ENCODE measurements around the gene EXOC3.
"Not testable (repeated sequence)": the region's sequence is repeated elsewhere in the genome, so short reads cannot be mapped to it uniquely, and the experiment has no call there.

Gene EXOC3

GRCh38 chr5:407801-408268 lies 35.1 kb upstream of the EXOC3 start:
- no peak for DNase-seq

- no peak for DNase-seq
Observed at GRCh38 chr5:410911-411517, 32.0 kb upstream of the EXOC3 start.

- no peak for DNase-seq
Observed at GRCh38 chr5:411728-412127, 31.2 kb upstream of the EXOC3 start.

- not testable (repeated sequence) for DNase-seq
Observed at GRCh38 chr5:414991-415927, 27.7 kb upstream of the EXOC3 start.

GRCh38 chr5:415928-416635 lies 26.9 kb upstream of the EXOC3 start:
- no peak for DNase-seq

- no peak for DNase-seq
Observed at GRCh38 chr5:416636-416960, 26.4 kb upstream of the EXOC3 start.

- no peak for DNase-seq
Observed at GRCh38 chr5:417301-418161, 25.4 kb upstream of the EXOC3 start.

GRCh38 chr5:418162-419121 lies 24.5 kb upstream of the EXOC3 start:
- no peak for DNase-seq

- DNase-seq, result no peak
Observed at GRCh38 chr5:419970-420369, 23.0 kb upstream of the EXOC3 start.

GRCh38 chr5:420632-421286 lies 22.2 kb upstream of the EXOC3 start:
- DNase-seq, result no peak

GRCh38 chr5:421287-421880 lies 21.6 kb upstream of the EXOC3 start:
- DNase-seq, result no peak

- no peak for DNase-seq
Observed at GRCh38 chr5:421901-422300, 21.1 kb upstream of the EXOC3 start.

- no peak for DNase-seq
Observed at GRCh38 chr5:422323-423232, 20.4 kb upstream of the EXOC3 start.

- no peak for DNase-seq
Observed at GRCh38 chr5:423233-423565, 19.8 kb upstream of the EXOC3 start.

- DNase-seq, result no peak
Observed at GRCh38 chr5:423626-424261, 19.2 kb upstream of the EXOC3 start.

- DNase-seq, result no peak
Observed at GRCh38 chr5:424301-425110, 18.5 kb upstream of the EXOC3 start.

GRCh38 chr5:425714-426113 lies 17.3 kb upstream of the EXOC3 start:
- no peak for DNase-seq

- no peak for DNase-seq
Observed at GRCh38 chr5:426392-426976, 16.5 kb upstream of the EXOC3 start.
